ENCODE measurements around the gene NPPA. TPM values are rescaled to one million over a fixed set of nuclear protein-coding genes. Genes with fewer than 3 reads are reported as not detected.
"Not testable (repeated sequence)": the region's sequence is repeated elsewhere in the genome, so short reads cannot be mapped to it uniquely, and the experiment has no call there.

The NPPA gene
- polyA plus RNA-seq, 1 donor from 2014 or later = not detected

DNA sequence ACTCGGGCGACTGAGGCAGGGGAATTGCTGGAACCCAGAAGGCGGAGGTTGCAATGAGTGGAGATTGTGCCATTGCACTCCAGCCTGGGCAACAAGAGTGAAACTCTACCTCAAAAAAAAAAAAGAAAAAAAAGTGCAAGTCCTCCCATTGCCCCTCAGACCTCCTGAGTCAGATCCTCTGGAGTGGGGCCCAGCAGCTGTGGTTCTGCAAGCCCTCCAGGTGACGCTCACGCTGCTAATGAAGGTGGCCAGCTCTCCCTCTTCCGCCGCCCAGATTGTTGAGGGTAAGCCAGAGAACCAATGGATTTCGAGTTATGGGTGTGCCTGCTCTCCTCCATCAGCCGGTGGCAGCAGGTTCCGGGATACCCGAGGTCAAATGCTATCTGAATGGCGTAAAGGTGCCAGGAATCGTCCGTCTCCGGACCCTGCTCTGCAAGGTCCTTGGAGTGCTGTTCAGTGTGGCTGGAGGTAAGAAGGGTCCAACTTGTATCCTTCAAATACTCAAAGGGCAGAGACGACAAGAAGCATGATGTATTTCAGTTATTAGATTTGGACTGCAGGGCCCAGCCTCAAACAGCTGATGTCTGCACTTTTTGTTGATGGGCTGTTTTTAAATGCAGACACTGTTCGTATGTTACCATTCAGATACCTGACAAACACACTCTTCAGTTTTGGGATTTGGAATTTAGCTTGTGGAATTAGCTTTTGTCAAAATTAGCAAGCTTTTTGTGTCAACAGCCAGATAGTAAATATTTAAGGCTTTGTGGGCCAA lies 24.0 kb downstream of the NPPA start:
- Mint-ChIP-seq H3K4me3 (no peak overlapping the region), H3K27me3 (no peaks in the 10 kb centered on the region), H3K9me3 (no peaks in the 10 kb centered on the region), H3K27ac (no peak overlapping the region), H3K4me1 (peaks cover 0 to 5% (median 1%) of the 10 kb centered on the region in 3 donors), H3K36me3 (no peaks in the 10 kb centered on the region)

DNA sequence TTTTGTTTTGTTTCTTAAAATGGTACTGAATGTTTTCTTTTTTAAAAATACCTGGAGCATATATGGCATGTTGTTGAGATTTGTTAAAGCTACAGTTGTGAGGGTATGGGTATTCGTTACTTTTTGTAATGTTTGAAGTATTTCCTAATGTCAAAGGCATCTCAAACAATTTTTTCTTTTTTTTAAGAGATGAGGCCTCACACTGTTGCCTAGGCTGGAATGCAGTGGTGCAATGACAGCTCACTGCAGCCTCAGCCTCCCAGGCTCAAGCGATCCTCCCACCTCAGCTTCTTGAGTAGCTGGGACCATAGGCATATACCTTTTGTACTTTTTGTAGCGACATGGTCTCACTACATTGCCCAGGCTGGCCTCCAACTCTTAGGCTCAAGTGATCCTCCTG lies 25.5 kb downstream of the NPPA start:
- Mint-ChIP-seq H3K4me3 (no peak overlapping the region), H3K27ac (no peak overlapping the region), H3K4me1 (peaks cover 0 to 5% (median 1%) of the 10 kb centered on the region in 3 donors), H3K36me3 (no peaks in the 10 kb centered on the region), H3K27me3 (no peaks in the 10 kb centered on the region), H3K9me3 (no peaks in the 10 kb centered on the region)

DNA sequence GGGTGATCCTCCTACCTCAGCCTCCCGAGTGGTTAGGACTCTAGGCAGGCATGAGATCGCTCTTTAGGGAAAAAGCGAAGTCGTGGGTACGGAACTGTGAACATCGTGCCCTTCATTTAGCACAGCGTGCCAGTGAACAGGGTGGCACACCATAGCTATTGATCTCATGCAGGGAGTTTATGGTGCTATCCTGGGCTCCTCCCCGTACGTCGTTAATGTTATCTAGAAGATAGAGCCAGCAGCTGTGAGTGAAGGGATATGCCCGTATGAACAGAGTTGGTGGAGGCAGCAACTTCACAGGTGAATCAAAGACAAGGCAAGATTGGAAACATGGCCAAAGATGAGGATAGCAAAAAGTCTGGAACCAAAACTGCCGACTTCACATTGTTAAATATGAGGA lies 30.4 kb downstream of the NPPA start:
- Mint-ChIP-seq H3K27ac (peak overlapping the region; percentile 57 to 98 (median 84)), H3K36me3 (peaks cover 3% of the 10 kb centered on the region), H3K9me3 (no peaks in the 10 kb centered on the region), H3K27me3 (no peaks in the 10 kb centered on the region), H3K4me3 (no peak overlapping the region), H3K4me1 (peaks cover 13 to 20% (median 14%) of the 10 kb centered on the region in 3 donors)

DNA sequence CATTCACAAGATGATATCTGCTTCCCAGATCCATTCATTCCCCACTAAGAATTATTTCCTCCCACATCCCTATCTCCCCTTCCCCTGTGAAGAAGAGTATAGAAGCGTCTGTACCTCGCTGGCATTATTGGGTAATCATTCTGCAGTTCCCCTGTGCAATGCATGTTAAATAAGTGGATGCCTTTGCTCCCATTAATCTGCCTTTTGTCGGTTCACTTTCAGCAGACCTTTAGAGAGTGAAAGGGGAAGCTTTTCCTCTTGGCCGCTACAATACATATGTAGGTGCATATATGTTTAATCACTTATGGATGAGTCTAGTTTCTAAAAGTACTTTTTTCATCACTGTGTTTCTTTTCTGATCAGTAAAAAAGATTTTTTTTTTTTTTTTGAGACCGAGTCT lies 34.6 kb downstream of the NPPA start:
- Mint-ChIP-seq H3K4me1 (peaks cover 19 to 31% (median 20%) of the 10 kb centered on the region in 3 donors), H3K27ac (peak overlapping the region; percentile 37 to 98 (median 78)), H3K4me3 (peak overlapping the region in 2 of 4 donors; percentile 3 to 49), H3K36me3 (peaks cover 5% of the 10 kb centered on the region), H3K27me3 (no peaks in the 10 kb centered on the region), H3K9me3 (no peaks in the 10 kb centered on the region)

DNA sequence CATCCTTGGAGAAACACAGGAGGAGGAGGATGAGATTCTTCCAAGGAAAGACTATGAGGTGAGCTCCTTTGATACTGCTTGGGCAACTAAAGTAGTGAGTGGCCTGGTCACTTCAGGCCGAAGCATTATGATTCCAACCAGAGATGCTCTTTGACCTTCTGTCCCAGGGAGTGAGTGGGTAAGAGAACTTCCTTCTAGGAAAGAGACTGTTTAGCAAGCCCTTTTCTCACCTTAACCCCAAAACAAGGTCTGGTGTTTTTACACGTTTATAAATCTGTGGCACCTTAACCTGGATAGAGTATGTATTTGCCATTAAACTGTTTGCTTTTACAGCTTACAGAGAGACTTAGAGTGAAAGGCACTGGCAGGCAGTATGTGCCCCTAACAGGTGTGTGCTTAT lies 40.5 kb downstream of the NPPA start:
- Mint-ChIP-seq H3K9me3 (no peaks in the 10 kb centered on the region), H3K27ac (peak overlapping the region; percentile 89 to 100 (median 100)), H3K36me3 (peaks cover 3% of the 10 kb centered on the region), H3K4me1 (peaks cover 38 to 52% (median 43%) of the 10 kb centered on the region in 3 donors), H3K27me3 (no peaks in the 10 kb centered on the region), H3K4me3 (peak overlapping the region; percentile 87 to 100 (median 100))

DNA sequence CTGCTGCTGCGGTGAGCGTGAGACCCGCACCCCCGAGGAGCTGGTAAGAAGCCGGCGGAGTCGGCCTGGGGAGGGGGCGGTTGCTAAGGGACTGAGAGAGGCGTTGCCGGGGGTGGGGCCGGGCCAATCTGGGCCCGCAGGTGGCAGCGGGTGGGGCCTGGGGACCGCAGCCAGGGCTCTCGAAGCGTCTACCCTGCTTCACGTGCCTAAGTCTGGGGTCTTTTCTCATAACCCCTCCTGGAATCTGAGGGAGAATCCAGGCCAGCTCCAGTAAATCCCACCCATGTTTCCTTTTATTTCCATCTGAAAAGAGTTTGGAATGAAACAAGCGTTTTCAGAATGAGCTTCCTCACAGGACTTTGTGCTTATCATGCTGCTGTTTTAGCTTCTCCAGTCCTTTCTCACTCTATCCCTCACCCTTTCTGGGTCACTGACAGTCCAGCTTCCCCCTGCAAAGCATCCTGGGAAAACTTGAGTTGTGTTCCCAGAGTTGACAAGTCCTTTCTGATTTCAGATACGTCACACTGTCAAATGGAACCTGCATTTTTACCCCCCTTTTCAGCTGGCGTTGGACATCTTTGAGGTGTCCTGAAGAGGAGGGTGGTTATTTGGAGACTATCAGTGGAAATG lies 41.2 kb downstream of the NPPA start:
- Mint-ChIP-seq H3K27ac (peak overlapping the region; percentile 89 to 100 (median 100)), H3K36me3 (peaks cover 1% of the 10 kb centered on the region), H3K4me3 (peak overlapping the region; percentile 87 to 100 (median 100)), H3K27me3 (no peaks in the 10 kb centered on the region), H3K4me1 (peaks cover 38 to 50% (median 46%) of the 10 kb centered on the region in 3 donors), H3K9me3 (no peaks in the 10 kb centered on the region)

DNA sequence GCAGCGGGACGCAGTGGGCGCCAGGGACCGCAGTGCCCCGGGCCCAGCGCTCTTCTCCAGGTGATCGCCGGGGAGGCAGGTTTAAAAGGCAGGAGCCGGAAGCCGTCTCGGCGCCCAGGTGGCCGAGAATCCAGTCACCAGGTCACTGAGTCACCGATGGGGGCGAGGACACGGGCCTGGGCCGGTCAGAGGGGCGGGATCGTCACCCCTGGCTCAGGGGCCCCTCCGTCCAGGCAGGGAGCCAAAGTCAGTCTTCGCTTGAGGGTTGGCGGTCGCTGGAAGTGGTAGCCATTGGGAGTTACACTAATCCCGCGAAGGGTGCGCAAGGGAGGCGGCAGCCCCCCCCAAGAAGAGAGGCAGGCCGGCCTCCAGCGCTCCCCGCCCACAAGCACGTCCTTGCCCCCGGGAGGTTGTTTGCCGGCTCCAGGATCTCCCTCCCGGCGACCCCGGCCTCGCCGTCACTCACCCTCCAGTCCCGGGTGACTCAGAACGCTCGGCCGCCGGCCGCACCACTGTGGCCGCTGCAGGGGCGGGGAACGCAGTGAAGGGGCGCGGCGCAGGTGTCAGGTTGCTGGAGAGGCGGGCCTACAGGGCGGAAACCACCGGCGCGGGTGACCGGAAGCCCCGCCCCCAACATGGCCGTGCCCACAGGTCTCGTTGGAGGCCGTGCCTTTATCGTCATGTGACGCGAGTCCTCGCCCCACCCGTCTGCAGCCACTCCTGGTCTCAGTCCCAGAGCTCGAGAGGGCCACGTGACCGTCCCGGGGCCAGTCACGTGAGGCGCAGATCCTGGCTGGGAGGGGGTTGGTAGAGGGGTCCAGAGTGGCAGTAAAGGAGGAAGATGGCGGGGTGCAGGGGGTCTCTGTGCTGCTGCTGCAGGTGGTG lies 41.9 kb downstream of the NPPA start, which contains the start of the genes CLCN6 and MTHFR:
CLCN6 (plus strand) TSS at position 770 of the 885 bp plus-strand sequence; CDS start at position 842, 72 bp downstream.
MTHFR (minus strand) TSS at position 543 of the 885 bp plus-strand sequence. CDS start 2,848 bp downstream, outside the sequence.
- Mint-ChIP-seq H3K4me3 (peak within 1 kb of the TSS; percentile 87 to 100 (median 100)), H3K9me3 (no peaks in the 10 kb centered on the region), H3K36me3 (peaks cover 3% of the 10 kb centered on the region), H3K4me1 (peaks cover 38 to 53% (median 46%) of the 10 kb centered on the region in 3 donors), H3K27ac (peak within 1 kb of the TSS; percentile 89 to 100 (median 100)), H3K27me3 (no peaks in the 10 kb centered on the region)

DNA sequence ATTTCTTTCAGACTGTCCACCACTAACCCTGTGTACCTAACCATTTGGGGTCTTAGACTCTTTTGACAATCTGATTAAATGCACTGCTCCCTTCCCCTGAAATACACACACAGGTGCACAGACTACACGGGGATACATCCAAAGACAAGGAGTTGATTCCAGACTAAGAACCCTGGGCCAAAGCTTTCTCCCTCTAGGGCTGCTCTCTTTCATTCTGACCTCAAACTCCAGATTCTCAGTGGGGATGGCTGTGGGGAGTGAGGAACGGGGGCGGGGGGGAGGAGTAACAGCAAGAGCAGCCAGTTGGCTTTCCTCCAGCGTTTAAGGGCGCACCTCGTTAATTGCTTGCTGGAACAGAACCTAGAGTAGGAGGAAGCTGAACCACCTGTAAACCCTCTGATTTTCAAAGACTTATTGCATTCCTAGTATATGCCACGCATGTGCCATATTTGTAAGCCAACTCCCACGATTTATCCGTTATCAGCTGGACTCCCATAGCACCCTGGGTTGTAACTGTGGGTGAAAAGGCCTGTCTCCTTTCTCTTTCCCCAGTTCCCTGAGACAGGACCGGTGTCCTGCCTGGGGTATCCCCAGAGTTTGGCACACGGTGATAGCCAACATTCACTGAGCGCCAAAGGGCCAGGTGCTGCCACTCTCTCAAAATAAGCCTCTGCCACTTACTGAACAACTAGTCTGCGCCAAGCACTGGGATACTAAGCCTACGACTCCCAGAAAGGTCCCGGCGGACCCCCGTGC lies 42.7 kb downstream of the NPPA start:
- peak overlapping the region; percentile 87 to 100 (median 100) for H3K4me3 Mint-ChIP-seq
- H3K27ac Mint-ChIP-seq = peak overlapping the region; percentile 87 to 100 (median 89)
- H3K4me1 Mint-ChIP-seq = peaks cover 38 to 51% (median 46%) of the 10 kb centered on the region in 3 donors
- H3K9me3 Mint-ChIP-seq = no peaks in the 10 kb centered on the region
- H3K36me3 Mint-ChIP-seq = peaks cover 6% of the 10 kb centered on the region
- no peaks in the 10 kb centered on the region for H3K27me3 Mint-ChIP-seq

DNA sequence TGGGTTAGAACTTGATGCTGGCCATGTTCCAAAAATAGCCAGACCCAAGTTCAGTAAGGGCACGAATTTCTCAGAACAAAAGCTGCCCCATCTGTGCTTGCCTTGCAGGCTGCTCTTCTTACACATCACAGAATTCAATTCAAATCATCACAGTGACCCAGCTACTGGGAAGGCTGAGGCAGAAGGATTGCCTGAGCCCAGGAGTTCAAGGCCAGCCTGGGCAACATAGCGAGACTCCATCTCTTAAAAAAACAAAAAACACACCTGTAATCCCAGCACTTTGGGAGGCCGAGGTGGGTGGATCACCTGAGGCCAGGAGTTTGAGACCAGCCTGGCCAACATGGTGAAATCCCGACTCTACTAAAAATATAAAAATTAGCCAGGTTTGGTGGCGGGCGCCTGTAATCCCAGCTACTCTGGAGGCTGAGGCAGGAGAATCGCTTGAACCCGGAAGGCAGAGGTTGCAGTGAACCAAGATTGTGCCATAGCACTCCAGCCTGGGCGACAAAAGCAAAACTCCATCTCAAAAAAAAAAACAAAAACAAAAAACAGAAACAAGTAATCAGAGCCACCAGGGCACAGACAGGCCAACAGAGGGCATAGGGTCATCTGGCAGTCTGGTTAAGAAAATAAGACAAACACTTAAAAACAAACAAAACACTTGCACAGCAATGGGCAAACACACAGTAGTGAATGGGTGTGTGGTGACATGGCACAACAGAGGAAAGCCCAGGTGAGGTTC lies 43.5 kb downstream of the NPPA start:
- H3K36me3 Mint-ChIP-seq, H3K27me3 Mint-ChIP-seq, H3K9me3 Mint-ChIP-seq: not testable (repeated sequence)
- Mint-ChIP-seq H3K4me1 (peaks cover 35 to 49% (median 46%) of the 10 kb centered on the region in 3 donors), H3K27ac (peak overlapping the region; percentile 85 to 94 (median 89)), H3K4me3 (peak overlapping the region; percentile 87 to 100 (median 100))

DNA sequence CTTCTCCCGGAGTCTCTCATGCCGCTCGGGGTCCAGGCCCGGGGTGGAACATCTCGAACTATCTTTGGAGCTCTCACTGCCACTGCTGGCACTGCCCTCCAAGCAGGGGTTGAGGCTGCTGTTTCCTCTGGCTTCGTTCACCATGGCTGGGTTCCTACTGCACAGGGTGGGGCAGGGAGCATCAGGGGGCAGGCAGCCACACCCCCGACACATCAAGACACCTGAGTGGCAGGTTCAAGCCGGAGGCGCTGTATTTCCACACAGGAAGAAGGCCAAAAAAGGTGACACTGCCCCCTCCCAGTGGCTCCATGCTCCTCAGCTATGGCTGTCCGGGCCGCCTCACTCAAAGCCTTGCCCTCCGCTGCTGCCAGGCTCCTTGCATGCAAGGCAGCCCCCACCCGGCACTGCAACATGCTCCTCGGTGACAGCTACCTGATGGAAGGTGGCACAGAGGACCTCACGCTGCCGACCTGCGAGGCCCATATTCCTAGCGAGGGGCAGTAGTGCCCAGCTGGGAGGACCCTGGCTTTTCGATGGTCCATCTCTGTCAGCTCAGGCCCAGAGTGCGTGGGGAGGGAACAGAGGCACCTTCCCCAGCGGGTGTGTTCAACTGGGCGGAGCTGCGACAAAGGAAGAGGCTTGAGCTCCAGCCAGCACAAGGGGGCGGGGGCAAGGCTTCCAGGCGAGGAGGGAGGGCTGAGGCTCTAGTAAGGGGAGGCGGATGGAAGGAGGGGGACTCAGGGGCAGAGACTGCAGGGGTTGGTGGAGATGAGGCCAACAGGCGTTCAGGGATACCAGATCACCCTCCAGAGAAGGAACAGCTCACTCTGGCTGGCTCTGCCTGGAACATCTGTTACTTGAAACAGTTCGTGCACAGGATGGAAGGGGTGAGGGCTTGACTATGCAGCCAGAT lies 44.4 kb downstream of the NPPA start:
- Mint-ChIP-seq H3K9me3 (no peaks in the 10 kb centered on the region), H3K27me3 (no peaks in the 10 kb centered on the region), H3K4me1 (peaks cover 31 to 44% (median 42%) of the 10 kb centered on the region in 3 donors), H3K36me3 (peaks cover 6% of the 10 kb centered on the region), H3K27ac (peak overlapping the region; percentile 94 to 97 (median 96)), H3K4me3 (peak overlapping the region; percentile 87 to 99 (median 94))

DNA sequence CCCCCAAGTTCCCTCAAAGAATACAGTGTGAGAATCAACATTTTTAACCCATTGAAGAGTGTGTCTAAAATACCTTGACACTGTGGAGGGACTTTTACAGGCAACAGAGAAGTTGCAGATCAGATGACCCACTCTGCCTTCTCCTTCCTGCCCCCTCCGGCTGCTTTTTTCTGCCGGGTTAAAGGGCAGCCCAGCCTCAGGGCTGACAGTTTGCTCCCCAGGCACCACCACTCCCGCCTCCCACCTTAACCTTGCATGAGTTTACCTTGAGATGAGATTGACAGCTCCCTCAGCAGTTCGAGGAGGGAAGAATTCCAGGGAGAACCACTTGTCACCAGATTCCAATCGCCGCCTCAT lies 45.0 kb downstream of the NPPA start:
- Mint-ChIP-seq H3K4me1 (peaks cover 26 to 38% (median 36%) of the 10 kb centered on the region in 3 donors), H3K36me3 (peaks cover 6% of the 10 kb centered on the region), H3K27me3 (no peaks in the 10 kb centered on the region), H3K4me3 (peak overlapping the region; percentile 87 to 99 (median 94)), H3K9me3 (no peaks in the 10 kb centered on the region), H3K27ac (peak overlapping the region in 2 of 3 donors; percentile 96 to 97)

DNA sequence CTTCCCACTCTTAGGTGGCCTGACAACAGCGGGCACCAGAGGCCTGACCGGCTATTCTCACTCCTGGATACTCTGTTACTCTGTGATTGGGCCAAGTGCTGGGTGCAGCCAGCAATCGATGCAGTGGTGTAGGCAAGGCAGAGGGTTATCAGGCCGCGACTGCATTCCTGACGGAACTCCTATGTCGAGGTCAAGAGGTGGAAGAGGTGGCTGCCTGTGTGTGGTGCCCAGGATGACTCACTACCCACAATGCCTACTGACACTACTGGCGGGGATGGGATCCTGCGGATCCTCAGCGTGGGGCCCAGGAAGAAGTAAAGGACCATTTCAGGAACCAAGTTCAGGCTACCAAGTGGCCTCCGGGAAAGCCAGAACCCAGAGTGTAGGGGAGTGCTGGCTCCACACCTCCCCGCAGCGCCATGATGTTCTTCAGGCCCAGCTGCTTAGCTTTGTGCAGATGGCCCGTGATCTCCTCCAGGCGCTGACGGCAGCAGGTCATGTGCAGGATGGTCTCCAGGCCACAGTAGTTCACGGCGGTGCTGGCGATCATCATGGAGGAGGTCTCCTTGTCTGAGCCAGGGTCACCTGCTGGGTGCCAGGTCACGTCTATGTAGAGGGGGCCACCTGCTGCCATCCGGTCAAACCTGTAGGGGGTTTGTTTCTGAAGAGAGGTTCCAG lies 46.7 kb downstream of the NPPA start:
- Mint-ChIP-seq H3K4me3 (peak overlapping the region in 1 of 4 donors; percentile 87), H3K4me1 (peaks cover 20 to 29% (median 28%) of the 10 kb centered on the region in 3 donors), H3K27me3 (no peaks in the 10 kb centered on the region), H3K27ac (no peak overlapping the region), H3K9me3 (no peaks in the 10 kb centered on the region), H3K36me3 (peaks cover 4% of the 10 kb centered on the region)

Data from IgD-negative memory B cell (primary cell).